OCI-LY3 (cell line): Measurements from ENCODE around the gene SPRN.

Experiments used
- CTCF ChIP-seq: fragments of 200-600, 300-600 bp; sonication (generic); IDR thresholded peaks from 2 replicates; pipeline ENCODE4 v1.5.1; 2014; ENCODE audit warnings: antibody characterized with exemption, low read length, low read depth
- EZH2phosphoT487 ChIP-seq: fragments of 200-600 bp; shearing (Covaris generic); IDR thresholded peaks from 2 replicates; pipeline ENCODE4 v1.6.1; 2018; ENCODE audit warnings: antibody characterized with exemption, mixed run types, low read depth

DNA sequence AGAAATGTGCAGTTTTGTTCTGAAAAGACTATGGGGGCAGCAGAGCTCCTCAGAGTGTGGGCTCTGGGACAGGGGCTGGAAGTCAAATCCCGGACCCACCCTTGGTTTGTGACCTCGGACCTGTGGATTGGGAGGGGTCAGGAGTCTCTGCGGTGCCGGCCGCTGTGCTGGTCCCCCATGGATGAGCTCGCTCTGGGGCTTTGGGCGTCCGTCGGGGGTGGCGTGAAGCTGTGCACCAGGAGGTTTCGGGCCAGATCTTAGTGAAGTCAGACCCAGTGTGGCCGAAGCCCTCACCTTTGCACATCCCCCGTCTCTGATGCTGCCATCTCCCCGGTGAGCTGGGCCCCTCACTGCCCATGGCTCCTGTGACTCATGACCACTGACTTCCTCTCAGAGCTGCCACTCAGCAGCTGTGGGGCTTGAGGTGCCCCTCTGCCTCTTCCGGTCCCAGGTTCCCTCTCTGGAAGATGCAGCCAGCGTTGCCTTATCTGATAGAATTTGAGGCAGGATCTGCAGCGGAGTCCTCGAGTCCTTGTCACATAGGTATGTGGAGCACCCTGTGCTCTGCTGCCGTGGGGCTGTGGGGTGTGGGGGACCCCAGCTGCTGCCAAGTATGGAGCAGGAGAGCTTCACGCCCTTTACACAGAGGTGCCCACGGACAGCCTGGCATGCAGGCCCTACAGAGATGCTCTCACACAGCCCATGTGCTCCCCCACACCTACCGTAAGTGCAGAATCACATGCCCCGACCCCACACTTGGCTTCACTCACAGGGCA, 18.0 kb upstream of the SPRN start:
- TF ChIP-seq CTCF = no peak
- no peak for TF ChIP-seq EZH2phosphoT487
